NCI-H2081 treated with DMSO at 0.1 percent for 48 hours (cell line): ENCODE data around the gene TOM1.
"Not testable (repeated sequence)": the region's sequence is repeated elsewhere in the genome, so short reads cannot be mapped to it uniquely, and the experiment has no call there.

ENCODE experiments used
- DNase-seq: peaks from one replicate; lab custom pipeline; 2025; lab: John Stamatoyannopoulos, UW

Gene TOM1

DNA sequence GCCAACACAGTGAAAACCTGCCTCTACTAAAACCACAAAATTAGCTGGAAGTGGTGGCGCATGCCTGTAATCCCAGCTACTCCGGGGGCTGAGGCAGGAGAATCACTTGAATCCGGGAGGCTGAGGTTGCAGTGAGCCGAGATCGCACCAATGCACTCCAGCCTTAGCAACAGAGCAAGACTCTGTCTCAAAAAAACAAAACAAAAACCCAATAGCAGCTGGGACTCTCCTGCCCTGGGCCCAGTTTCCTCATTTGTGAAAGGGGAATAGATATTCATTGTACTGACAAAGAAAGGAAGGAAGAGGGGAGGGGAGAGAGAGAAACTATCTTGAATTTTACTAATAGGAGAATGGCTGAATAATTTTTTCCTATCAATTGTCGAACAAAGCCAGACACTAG is 96.9 kb downstream of the TOM1 start:
- DNase-seq: not testable (repeated sequence)

DNA sequence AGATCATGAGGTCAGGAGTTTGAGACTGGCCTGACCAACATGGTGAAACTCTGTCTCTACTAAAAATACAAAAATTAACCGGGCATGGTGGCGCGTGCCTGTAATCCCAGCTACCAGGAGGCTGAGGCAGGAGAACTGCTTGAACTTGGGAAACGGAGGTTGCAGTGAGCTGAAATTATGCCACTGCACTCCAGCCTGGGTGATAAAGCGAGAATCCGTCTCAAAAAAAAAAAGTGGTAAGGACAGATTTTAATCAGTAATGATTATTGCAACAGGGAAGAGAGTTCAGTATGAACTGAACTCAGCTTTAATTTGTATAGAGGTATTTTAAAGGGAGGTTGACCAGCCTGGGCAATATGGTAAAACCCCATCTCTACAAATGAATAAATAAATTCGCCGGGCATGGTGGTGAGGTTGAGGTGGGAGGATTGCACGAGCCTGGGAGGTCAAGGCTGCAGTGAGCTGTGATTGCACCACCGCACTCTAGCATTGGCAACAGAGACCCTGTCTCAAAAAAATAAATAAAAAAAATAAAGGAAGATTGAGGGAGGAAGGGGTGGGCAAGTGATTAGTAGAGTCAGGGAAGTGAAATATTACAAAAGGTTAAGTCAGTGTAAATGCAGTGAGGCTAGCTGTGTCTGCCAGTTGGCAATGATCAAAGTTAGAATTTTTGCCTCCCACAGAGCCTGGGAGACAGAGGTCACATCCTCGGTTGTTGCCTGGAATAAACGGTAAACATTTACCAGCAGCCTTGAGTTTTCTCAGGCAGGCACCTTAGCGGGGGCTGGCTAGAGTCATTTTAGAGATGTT is 97.6 kb downstream of the TOM1 start:
- no peak for DNase-seq
